ENCODE measurements around the gene DOCK9. TPM values are rescaled to one million over a fixed set of nuclear protein-coding genes. Genes with fewer than 3 reads are reported as not detected.

The DOCK9 gene
- total and polyA plus RNA-seq, 5 experiments from 2014 or later = 6.6 to 211 (median 36.8) TPM

- peaks cover 2 to 42% (median 27%) of the 10 kb centered on the region in 4 donors for H3K4me1 Mint-ChIP-seq
- peak overlapping the region in 3 of 10 donors; percentile 25 to 69 (median 67) for H3K27ac Mint-ChIP-seq
- H3K9me3 Mint-ChIP-seq = no peaks in the 10 kb centered on the region
- no peaks in the 10 kb centered on the region for H3K27me3 Mint-ChIP-seq
- POLR2A ChIA-PET = no interaction called here
- peaks cover 0 to 27% (median 12%) of the 10 kb centered on the region in 3 donors for H3K36me3 Mint-ChIP-seq
- H3K4me3 Mint-ChIP-seq = no peak overlapping the region
- DNase-seq (no peak), ATAC-seq (peak in 1 of 2 donors; percentile 29)
Measured at GRCh38 chr13:98957731-98958442, 20.0 kb downstream of the DOCK9 start.

- H3K27ac Mint-ChIP-seq = no peak overlapping the region
- H3K9me3 Mint-ChIP-seq = no peaks in the 10 kb centered on the region
- no peak for DNase-seq
- H3K27me3 Mint-ChIP-seq = no peaks in the 10 kb centered on the region
- peaks cover 7 to 45% (median 25%) of the 10 kb centered on the region in 4 donors for H3K4me1 Mint-ChIP-seq
- no peak for ATAC-seq
- POLR2A ChIA-PET = no interaction called here
- H3K36me3 Mint-ChIP-seq = peaks cover 0 to 36% (median 20%) of the 10 kb centered on the region in 3 donors
- no peak overlapping the region for H3K4me3 Mint-ChIP-seq
Measured at GRCh38 chr13:98955336-98955735, 22.5 kb downstream of the DOCK9 start.

DNA sequence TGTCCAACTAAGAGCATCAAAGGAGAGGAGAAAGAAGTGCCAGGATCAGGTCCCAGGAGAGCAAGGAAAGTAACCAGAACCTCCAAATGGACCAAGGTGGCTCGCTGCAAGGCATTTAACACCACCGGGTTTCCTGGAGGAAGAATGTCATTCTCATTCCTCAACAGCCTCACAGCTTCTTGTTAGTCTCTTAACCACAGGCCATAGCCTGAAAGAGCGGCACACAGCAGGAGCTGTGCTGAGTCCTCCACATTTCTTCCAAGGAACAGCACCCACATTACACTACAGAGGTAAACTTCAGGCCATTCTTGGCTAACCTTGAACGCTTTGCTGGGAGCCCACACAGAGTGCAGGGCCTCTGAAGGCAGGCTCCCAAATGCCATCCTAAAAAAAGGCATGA lies 23.6 kb downstream of the DOCK9 start:
- no peak for ATAC-seq
- Mint-ChIP-seq H3K27ac (peak overlapping the region in 1 of 10 donors; percentile 49), H3K36me3 (peaks cover 6 to 39% (median 29%) of the 10 kb centered on the region in 3 donors), H3K4me1 (peaks cover 11 to 49% (median 25%) of the 10 kb centered on the region in 4 donors), H3K9me3 (no peaks in the 10 kb centered on the region), H3K4me3 (no peak overlapping the region), H3K27me3 (no peaks in the 10 kb centered on the region)
- no peak for DNase-seq
- POLR2A ChIA-PET = no interaction called here

GRCh38 chr13:98951266-98951665 lies 26.6 kb downstream of the DOCK9 start:
- peak overlapping the region in 2 of 10 donors; percentile 22 to 56 for H3K27ac Mint-ChIP-seq
- peaks cover 23 to 61% (median 34%) of the 10 kb centered on the region in 4 donors for H3K4me1 Mint-ChIP-seq

GRCh38 chr13:98950705-98951104 lies 27.2 kb downstream of the DOCK9 start:
- peak overlapping the region in 2 of 10 donors; percentile 13 to 27 for H3K27ac Mint-ChIP-seq
- peaks cover 24 to 67% (median 37%) of the 10 kb centered on the region in 4 donors for H3K4me1 Mint-ChIP-seq
- POLR2A ChIA-PET = no interaction called here
- no peaks in the 10 kb centered on the region for H3K27me3 Mint-ChIP-seq
- H3K36me3 Mint-ChIP-seq = peaks cover 6 to 37% (median 31%) of the 10 kb centered on the region in 3 donors
- no peak overlapping the region for H3K4me3 Mint-ChIP-seq
- ATAC-seq = no peak
- DNase-seq = no peak
- no peaks in the 10 kb centered on the region for H3K9me3 Mint-ChIP-seq

More at GRCh38 chr13:98951266-98951665, 26.6 kb downstream of the DOCK9 start:
- H3K4me3 Mint-ChIP-seq = no peak overlapping the region
- H3K36me3 Mint-ChIP-seq = peaks cover 6 to 37% (median 31%) of the 10 kb centered on the region in 3 donors
- POLR2A ChIA-PET = no interaction called here
- no peak for ATAC-seq
- no peaks in the 10 kb centered on the region for H3K27me3 Mint-ChIP-seq
- no peaks in the 10 kb centered on the region for H3K9me3 Mint-ChIP-seq
- DNase-seq = no peak

DNA sequence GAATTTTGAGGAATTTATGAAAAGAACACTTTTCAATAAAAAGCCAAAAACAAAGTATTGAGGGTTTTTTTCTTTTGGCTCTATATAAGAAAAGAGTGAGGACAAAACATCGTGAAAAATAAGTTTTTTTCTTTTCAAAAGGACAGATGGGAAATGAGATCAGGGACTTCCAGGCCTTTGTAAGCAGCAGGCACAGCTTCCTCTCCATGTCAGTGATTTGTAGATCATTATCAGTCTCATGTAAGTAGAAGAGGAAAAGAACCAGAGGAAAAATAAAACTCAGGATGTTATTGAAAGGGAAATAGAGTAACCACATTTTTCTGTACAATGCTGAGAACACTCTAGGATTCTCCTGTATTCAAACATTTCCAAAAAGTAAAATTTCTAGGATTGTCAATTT lies 29.9 kb downstream of the DOCK9 start:
- H3K27me3 Mint-ChIP-seq = no peaks in the 10 kb centered on the region
- POLR2A ChIA-PET = no interaction called here
- no peak overlapping the region for H3K4me3 Mint-ChIP-seq

GRCh38 chr13:98945863-98946605 lies 31.8 kb downstream of the DOCK9 start:
- H3K4me1 Mint-ChIP-seq = peaks cover 25 to 52% (median 39%) of the 10 kb centered on the region in 4 donors
- POLR2A ChIA-PET = no interaction called here
- no peak for ATAC-seq
- H3K9me3 Mint-ChIP-seq = no peaks in the 10 kb centered on the region
- no peak for DNase-seq
- H3K36me3 Mint-ChIP-seq = peaks cover 6 to 16% (median 16%) of the 10 kb centered on the region in 3 donors
- peak overlapping the region in 9 of 10 donors; percentile 16 to 82 (median 68) for H3K27ac Mint-ChIP-seq
- no peaks in the 10 kb centered on the region for H3K27me3 Mint-ChIP-seq
- no peak overlapping the region for H3K4me3 Mint-ChIP-seq

More for the DNA sequence above, 29.9 kb downstream of the DOCK9 start:
- Mint-ChIP-seq H3K4me1 (peaks cover 31 to 58% (median 38%) of the 10 kb centered on the region in 4 donors), H3K9me3 (no peaks in the 10 kb centered on the region), H3K36me3 (peaks cover 6 to 25% (median 19%) of the 10 kb centered on the region in 3 donors), H3K27ac (peak overlapping the region in 4 of 10 donors; percentile 22 to 82 (median 49))
- DNase-seq (no peak), ATAC-seq (no peak)

- no peaks in the 10 kb centered on the region for H3K27me3 Mint-ChIP-seq
- DNase-seq = no peak
- ATAC-seq = no peak
- H3K36me3 Mint-ChIP-seq = peaks cover 0 to 10% (median 3%) of the 10 kb centered on the region in 3 donors
- peaks cover 29 to 58% (median 45%) of the 10 kb centered on the region in 4 donors for H3K4me1 Mint-ChIP-seq
- POLR2A ChIA-PET = no interaction called here
- no peak overlapping the region for H3K4me3 Mint-ChIP-seq
- peak overlapping the region in 1 of 10 donors; percentile 53 for H3K27ac Mint-ChIP-seq
- no peaks in the 10 kb centered on the region for H3K9me3 Mint-ChIP-seq
Measured at GRCh38 chr13:98944336-98944735, 33.5 kb downstream of the DOCK9 start.

GRCh38 chr13:98942997-98943396 lies 34.9 kb downstream of the DOCK9 start:
- Mint-ChIP-seq H3K4me3 (no peak overlapping the region), H3K27me3 (no peaks in the 10 kb centered on the region), H3K36me3 (peaks cover 0 to 10% (median 0%) of the 10 kb centered on the region in 3 donors), H3K4me1 (peaks cover 31 to 58% (median 44%) of the 10 kb centered on the region in 4 donors), H3K9me3 (no peaks in the 10 kb centered on the region), H3K27ac (no peak overlapping the region)
- DNase-seq = no peak
- no peak for ATAC-seq
- POLR2A ChIA-PET = no interaction called here

GRCh38 chr13:98942485-98942884 lies 35.4 kb downstream of the DOCK9 start:
- no peak for ATAC-seq
- no peak for DNase-seq
- Mint-ChIP-seq H3K36me3 (peaks cover 0 to 10% (median 0%) of the 10 kb centered on the region in 3 donors), H3K27me3 (no peaks in the 10 kb centered on the region), H3K4me1 (peaks cover 30 to 57% (median 45%) of the 10 kb centered on the region in 4 donors), H3K9me3 (no peaks in the 10 kb centered on the region), H3K27ac (no peak overlapping the region), H3K4me3 (no peak overlapping the region)
- POLR2A ChIA-PET = no interaction called here

DNA sequence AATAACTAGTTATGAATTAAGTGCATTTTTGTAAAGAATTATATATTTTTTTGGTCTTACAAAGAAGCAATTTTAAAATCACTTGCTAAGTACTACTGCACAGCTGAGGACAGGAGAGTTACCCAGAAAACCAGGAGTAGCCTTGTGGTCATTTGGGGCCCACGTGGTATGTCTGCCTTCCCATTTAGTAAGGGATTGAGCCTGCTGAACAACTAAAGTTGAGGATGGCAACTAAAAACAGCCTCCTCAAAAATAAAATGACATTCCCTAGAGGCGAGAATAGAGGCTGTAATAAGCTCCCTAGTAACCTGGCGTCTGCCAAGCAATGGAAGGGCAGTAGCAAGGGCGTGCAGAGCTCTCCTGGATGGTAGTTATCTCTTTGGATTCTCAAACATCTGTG lies 36.3 kb downstream of the DOCK9 start:
- Mint-ChIP-seq H3K4me3 (no peak overlapping the region), H3K36me3 (peaks cover 0 to 12% (median 0%) of the 10 kb centered on the region in 3 donors), H3K9me3 (no peaks in the 10 kb centered on the region), H3K27ac (peak overlapping the region in 5 of 10 donors; percentile 7 to 83 (median 45)), H3K27me3 (no peaks in the 10 kb centered on the region), H3K4me1 (peaks cover 25 to 58% (median 42%) of the 10 kb centered on the region in 4 donors)
- POLR2A ChIA-PET = no interaction called here
- DNase-seq (no peak), ATAC-seq (no peak)

DNA sequence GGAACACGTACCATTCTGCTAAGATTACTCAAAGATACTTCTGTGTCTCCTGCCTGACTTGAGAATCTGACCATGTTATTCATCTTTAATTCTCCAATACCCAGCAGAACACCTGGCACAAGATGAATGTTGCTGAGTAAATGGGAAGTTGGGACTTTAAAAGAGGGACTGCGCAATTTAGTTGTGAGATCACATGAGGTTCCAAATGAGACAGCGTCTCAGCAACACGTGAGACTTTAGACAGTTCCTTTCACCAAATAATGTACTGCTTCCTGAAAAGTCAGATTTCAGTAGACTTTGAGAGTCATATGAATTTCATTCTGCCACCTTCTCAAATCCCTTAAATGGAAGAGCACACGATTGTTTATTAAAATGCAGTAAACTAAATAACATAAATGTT lies 36.7 kb downstream of the DOCK9 start:
- DNase-seq (no peak), ATAC-seq (no peak)
- peak overlapping the region in 5 of 10 donors; percentile 13 to 83 (median 33) for H3K27ac Mint-ChIP-seq
- peaks cover under 1 to 15% (median 1%) of the 10 kb centered on the region in 3 donors for H3K36me3 Mint-ChIP-seq
- H3K4me3 Mint-ChIP-seq = peak overlapping the region in 1 of 10 donors; percentile 8
- peaks cover 24 to 54% (median 39%) of the 10 kb centered on the region in 4 donors for H3K4me1 Mint-ChIP-seq
- H3K9me3 Mint-ChIP-seq = peaks cover 0 to 2% (median 0%) of the 10 kb centered on the region in 9 donors
- POLR2A ChIA-PET = no interaction called here
- H3K27me3 Mint-ChIP-seq = no peaks in the 10 kb centered on the region
